Lung (tissue), 12 donors: Measurements from ENCODE around the gene SH3BGRL2. TPM values are rescaled to one million over a fixed set of nuclear protein-coding genes. Genes with fewer than 3 reads are reported as not detected.
A peak's percentile ranks its signal among the peaks of the same experiment; 100 is the strongest.

ENCODE experiments used
- ATAC-seq: fragments of 200-7000 bp; cut with Tn5 transposase; one replicate; pipeline ENCODE4 v1.9.1; 2020; ENCODE audit warnings: moderate number of reproducible peaks; ENCODE audit not compliant: insufficient read depth, low FRiP score
- DNase-seq, 3 donors: peaks; one replicate each; pipeline ENCODE4 v3.0.0-alpha.2; 2013 to 2017
- H3K27ac ChIP-seq, 2 donors: one replicate each; pipeline ENCODE4 v1.5.1; 2013; ENCODE audit warnings: mild to moderate bottlenecking in 2 of 2, moderate library complexity in 2 of 2, control low read depth in 1 of 2, inconsistent platforms in 1 of 2, low read depth in 1 of 2, low read length in 1 of 2
- H3K27me3 ChIP-seq, 3 donors: one replicate each; pipeline ENCODE4 v1.5.1; 2013; ENCODE audit warnings: low read length in 2 of 3; ENCODE audit not compliant: control insufficient read depth in 3 of 3, insufficient read depth in 3 of 3
- H3K36me3 ChIP-seq, 4 donors: one replicate each; pipeline ENCODE4 v1.5.1; 2013; ENCODE audit warnings: low read length in 4 of 4, mild to moderate bottlenecking in 1 of 4, moderate library complexity in 1 of 4; ENCODE audit not compliant: control insufficient read depth in 4 of 4, insufficient read depth in 4 of 4
- H3K4me1 ChIP-seq, 5 donors: one replicate each; pipeline ENCODE4 v1.5.1; 2013; ENCODE audit warnings: low read length in 5 of 5, mild to moderate bottlenecking in 2 of 5, moderate library complexity in 1 of 5; ENCODE audit not compliant: control insufficient read depth in 5 of 5, insufficient read depth in 5 of 5
- H3K4me3 ChIP-seq: one replicate; pipeline ENCODE4 v1.5.1; 2013; ENCODE audit warnings: mild to moderate bottlenecking, control low read depth, moderate library complexity
- H3K9ac ChIP-seq, 2 donors: one replicate each; pipeline ENCODE4 v1.5.1; 2013; ENCODE audit warnings: low read length in 2 of 2, control low read depth in 1 of 2; ENCODE audit not compliant: insufficient read depth in 1 of 2
- H3K9me3 ChIP-seq, 4 donors: one replicate each; pipeline ENCODE4 v1.5.1; 2013; ENCODE audit warnings: low read length in 3 of 4, mild to moderate bottlenecking in 1 of 4, moderate library complexity in 1 of 4; ENCODE audit not compliant: control insufficient read depth in 4 of 4, insufficient read depth in 3 of 4
- WGBS, 2 donors: extraction: QIAGEN DNeasy Blood & Tissue Kit; methylation state at CpG; one replicate each; pipeline ENCODE4 v1.1.7; 2013; 5-methylcytosine and 5-hydroxymethylcytosine counted together
- polyA plus RNA-seq, 2 donors: library from polyadenylated mRNA; stranded (reverse); fragments of 200-250 nt; gene quantifications; one replicate each; pipeline ENCODE4 v1.2.1, GENCODE V29; 2013
- total RNA-seq, 2 donors: library from RNA; depleted of rRNA in 1 of 2; stranded (reverse); fragments of >200 nt in 1 of 2; gene quantifications; one replicate each; pipeline ENCODE4 v1.2.1, GENCODE V29; 2014 to 2021
- TF ChIP-seq, protein P1 (sequence below): IDR thresholded peaks from 2 replicates; pipeline ENCODE4 v1.5.1; 2012; ENCODE audit warnings: mild to moderate bottlenecking; ENCODE audit errors: control extremely low read depth, extremely low read depth
- donor health status: control.
- donor health status: control.
- donor health status: Bipolar disorder and iron deficiency.
- donor health status: healthy.
- donor health status: DM: yes; HTN: yes; CAD: no.

Gene SH3BGRL2
- total and polyA plus RNA-seq, 4 donors, result 7.4 to 38.5 (median 14.0) TPM

DNA sequence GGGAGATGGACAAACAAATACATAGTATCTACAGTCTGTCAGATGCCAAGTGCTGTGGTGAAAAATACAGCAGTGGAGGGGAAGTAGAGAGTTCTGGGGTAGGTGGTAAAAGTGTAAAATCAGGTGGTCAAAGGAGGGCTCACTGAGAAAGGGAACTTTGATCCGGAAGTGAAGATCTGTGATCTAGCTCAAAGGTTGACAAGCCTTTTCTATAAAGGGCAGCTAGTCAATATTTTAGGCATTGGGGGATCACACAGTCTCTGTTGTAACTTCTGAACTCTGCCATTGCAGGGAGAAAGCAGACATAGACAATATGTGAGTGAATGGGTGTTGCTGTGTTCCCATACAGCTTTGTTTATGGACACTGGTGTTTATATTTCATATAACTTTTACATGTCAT, 38.6 kb downstream of the SH3BGRL2 start:
- H3K27ac ChIP-seq, result no peak overlapping the region
- H3K4me3 ChIP-seq, result no peak overlapping the region
- no peaks in the 10 kb centered on the region for H3K9me3 ChIP-seq
- peak overlapping the region in 1 of 2 donors; percentile 13 for H3K9ac ChIP-seq
- TF ChIP-seq, protein P1, sequence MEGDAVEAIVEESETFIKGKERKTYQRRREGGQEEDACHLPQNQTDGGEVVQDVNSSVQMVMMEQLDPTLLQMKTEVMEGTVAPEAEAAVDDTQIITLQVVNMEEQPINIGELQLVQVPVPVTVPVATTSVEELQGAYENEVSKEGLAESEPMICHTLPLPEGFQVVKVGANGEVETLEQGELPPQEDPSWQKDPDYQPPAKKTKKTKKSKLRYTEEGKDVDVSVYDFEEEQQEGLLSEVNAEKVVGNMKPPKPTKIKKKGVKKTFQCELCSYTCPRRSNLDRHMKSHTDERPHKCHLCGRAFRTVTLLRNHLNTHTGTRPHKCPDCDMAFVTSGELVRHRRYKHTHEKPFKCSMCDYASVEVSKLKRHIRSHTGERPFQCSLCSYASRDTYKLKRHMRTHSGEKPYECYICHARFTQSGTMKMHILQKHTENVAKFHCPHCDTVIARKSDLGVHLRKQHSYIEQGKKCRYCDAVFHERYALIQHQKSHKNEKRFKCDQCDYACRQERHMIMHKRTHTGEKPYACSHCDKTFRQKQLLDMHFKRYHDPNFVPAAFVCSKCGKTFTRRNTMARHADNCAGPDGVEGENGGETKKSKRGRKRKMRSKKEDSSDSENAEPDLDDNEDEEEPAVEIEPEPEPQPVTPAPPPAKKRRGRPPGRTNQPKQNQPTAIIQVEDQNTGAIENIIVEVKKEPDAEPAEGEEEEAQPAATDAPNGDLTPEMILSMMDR, result no peak
- H3K4me1 ChIP-seq, result peaks cover 9 to 31% (median 21%) of the 10 kb centered on the region in 5 donors
- DNase-seq, result no peak
- ATAC-seq, result no peak
- WGBS, 2 donors, result 88 to 93% methylated on average over 1 of the region's 1 CpG
- H3K27me3 ChIP-seq, result no peaks in the 10 kb centered on the region
- peaks cover 0 to 6% (median 3%) of the 10 kb centered on the region in 4 donors for H3K36me3 ChIP-seq

DNA sequence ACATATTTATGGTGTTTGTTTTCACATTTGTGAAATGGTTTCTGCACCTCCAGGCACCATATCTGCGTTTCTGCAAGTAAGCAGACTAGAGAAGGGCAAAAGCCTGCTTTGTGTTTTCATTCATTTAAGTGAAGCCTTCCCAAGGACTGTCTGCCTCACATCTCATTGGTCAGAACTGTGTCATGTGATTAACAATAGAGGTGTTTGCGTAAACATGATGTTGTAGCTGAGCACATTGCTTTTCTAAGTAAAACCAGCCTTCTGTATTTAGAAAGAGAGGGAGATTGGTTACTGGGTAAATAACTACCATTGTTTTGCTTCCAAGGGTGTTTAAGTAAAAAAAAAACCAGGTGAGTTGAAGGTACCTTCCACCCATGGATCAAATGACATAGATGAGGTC, 39.7 kb downstream of the SH3BGRL2 start:
- Histone ChIP-seq H3K36me3 (peaks cover 0 to 6% (median 3%) of the 10 kb centered on the region in 4 donors), H3K4me1 (peaks cover 9 to 31% (median 21%) of the 10 kb centered on the region in 5 donors), H3K4me3 (no peak overlapping the region), H3K27ac (peak overlapping the region; percentile 36 to 70), H3K27me3 (no peaks in the 10 kb centered on the region), H3K9ac (no peak overlapping the region), H3K9me3 (no peaks in the 10 kb centered on the region)
- ATAC-seq (no peak), DNase-seq (no peak)
- TF ChIP-seq, protein P1, result no peak
- WGBS, 2 donors, result 86 to 92% methylated on average over 2 of the region's 2 CpGs

DNA sequence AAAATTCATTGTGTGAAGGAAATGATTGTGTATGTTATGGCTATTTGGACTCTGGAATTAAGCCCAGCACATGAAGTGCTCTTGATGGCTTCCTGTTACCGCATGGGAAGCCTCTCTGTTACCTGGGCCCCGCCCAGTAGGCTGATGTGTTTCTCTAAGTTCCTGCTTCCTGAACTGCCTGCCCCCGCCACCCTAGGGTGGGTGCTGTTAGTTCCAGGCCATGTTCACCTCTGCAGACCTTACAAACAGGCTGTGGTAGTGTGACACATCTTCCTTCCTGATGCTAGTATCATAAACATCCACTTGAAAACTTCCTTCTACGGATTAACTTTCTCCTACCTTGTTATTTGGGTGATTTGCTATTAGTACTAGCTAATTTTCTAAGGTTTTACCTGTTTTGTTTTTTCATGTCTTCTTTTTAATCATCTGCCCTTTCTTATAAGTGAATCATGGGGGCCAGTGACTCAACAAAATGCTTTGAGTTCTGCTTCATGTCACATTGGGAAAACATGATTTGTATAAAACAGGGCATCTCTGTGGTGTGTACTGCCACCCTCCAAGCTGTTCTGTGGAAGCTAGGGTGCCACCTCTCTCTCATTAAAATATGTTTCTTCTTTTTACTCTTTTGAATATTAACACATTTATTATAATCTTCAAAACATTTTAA, 40.6 kb downstream of the SH3BGRL2 start:
- no peak overlapping the region for H3K4me3 ChIP-seq
- H3K27me3 ChIP-seq, result no peaks in the 10 kb centered on the region
- ATAC-seq (peak; percentile 77), DNase-seq (peak; percentile 54 to 86 (median 58))
- TF ChIP-seq, protein P1, result no peak
- peak overlapping the region in 1 of 2 donors; percentile 77 for H3K27ac ChIP-seq
- H3K9me3 ChIP-seq, result no peaks in the 10 kb centered on the region
- peaks cover 4 to 26% (median 21%) of the 10 kb centered on the region in 5 donors for H3K4me1 ChIP-seq
- WGBS, 2 donors, result 16 to 21% methylated on average over 4 of the region's 4 CpGs
- H3K9ac ChIP-seq, result peak overlapping the region in 1 of 2 donors; percentile 55
- peaks cover 0 to 6% (median 3%) of the 10 kb centered on the region in 4 donors for H3K36me3 ChIP-seq
